ENCODE data around the gene OXCT1.
"Not testable (repeated sequence)": the region's sequence is repeated elsewhere in the genome, so short reads cannot be mapped to it uniquely, and the experiment has no call there.

Gene OXCT1

GRCh38 chr5:41821051-41821450, 49.2 kb downstream of the OXCT1 start:
- no peak for DNase-seq

GRCh38 chr5:41820150-41820549, 50.1 kb downstream of the OXCT1 start:
- no peak for DNase-seq

- no peak for DNase-seq
These were observed 52.5 kb downstream of the OXCT1 start for GRCh38 chr5:41817625-41818301.

GRCh38 chr5:41815663-41816229, 54.5 kb downstream of the OXCT1 start:
- no peak for DNase-seq

- no peak for DNase-seq
These were observed 55.0 kb downstream of the OXCT1 start for GRCh38 chr5:41815261-41815660.

GRCh38 chr5:41814306-41814705, 55.9 kb downstream of the OXCT1 start:
- not testable (repeated sequence) for DNase-seq

GRCh38 chr5:41812156-41812555, 58.1 kb downstream of the OXCT1 start:
- no peak for DNase-seq

- no peak for DNase-seq
These were observed 61.1 kb downstream of the OXCT1 start for GRCh38 chr5:41809128-41809527.

GRCh38 chr5:41808294-41808693, 61.9 kb downstream of the OXCT1 start:
- DNase-seq = no peak

GRCh38 chr5:41797662-41798061, 72.6 kb downstream of the OXCT1 start:
- no peak for DNase-seq

- no peak for DNase-seq
These were observed 74.2 kb downstream of the OXCT1 start for GRCh38 chr5:41796061-41796460.

GRCh38 chr5:41795125-41795524, 75.1 kb downstream of the OXCT1 start:
- DNase-seq = no peak

GRCh38 chr5:41794471-41794870, 75.8 kb downstream of the OXCT1 start:
- DNase-seq = no peak

- peak; percentile 39 for DNase-seq
These were observed 77.0 kb downstream of the OXCT1 start for GRCh38 chr5:41793141-41793770.

- DNase-seq = no peak
These were observed 80.0 kb downstream of the OXCT1 start for GRCh38 chr5:41790038-41790776.

GRCh38 chr5:41789434-41789833, 80.8 kb downstream of the OXCT1 start:
- DNase-seq = no peak

GRCh38 chr5:41788941-41789368, 81.3 kb downstream of the OXCT1 start:
- no peak for DNase-seq

- DNase-seq = no peak
These were observed 83.0 kb downstream of the OXCT1 start for GRCh38 chr5:41787265-41787664.

- DNase-seq = no peak
These were observed 85.2 kb downstream of the OXCT1 start for GRCh38 chr5:41785061-41785460.

- no peak for DNase-seq
These were observed 91.8 kb downstream of the OXCT1 start for GRCh38 chr5:41778410-41778809.

- DNase-seq = no peak
These were observed 93.8 kb downstream of the OXCT1 start for GRCh38 chr5:41776435-41776834.

- no peak for DNase-seq
These were observed 96.4 kb downstream of the OXCT1 start for GRCh38 chr5:41773799-41774198.

GRCh38 chr5:41772785-41773442, 97.3 kb downstream of the OXCT1 start:
- DNase-seq = no peak

Measured in NCI-H2171 treated with DMSO at 0.1 percent for 48 hours (cell line).